ENCODE data around the gene BAZ1B. TPM values are rescaled to one million over a fixed set of nuclear protein-coding genes. Genes with fewer than 3 reads are reported as not detected.

Gene BAZ1B
- total RNA-seq, 1 experiment from 2014 or later = 107 TPM

DNA sequence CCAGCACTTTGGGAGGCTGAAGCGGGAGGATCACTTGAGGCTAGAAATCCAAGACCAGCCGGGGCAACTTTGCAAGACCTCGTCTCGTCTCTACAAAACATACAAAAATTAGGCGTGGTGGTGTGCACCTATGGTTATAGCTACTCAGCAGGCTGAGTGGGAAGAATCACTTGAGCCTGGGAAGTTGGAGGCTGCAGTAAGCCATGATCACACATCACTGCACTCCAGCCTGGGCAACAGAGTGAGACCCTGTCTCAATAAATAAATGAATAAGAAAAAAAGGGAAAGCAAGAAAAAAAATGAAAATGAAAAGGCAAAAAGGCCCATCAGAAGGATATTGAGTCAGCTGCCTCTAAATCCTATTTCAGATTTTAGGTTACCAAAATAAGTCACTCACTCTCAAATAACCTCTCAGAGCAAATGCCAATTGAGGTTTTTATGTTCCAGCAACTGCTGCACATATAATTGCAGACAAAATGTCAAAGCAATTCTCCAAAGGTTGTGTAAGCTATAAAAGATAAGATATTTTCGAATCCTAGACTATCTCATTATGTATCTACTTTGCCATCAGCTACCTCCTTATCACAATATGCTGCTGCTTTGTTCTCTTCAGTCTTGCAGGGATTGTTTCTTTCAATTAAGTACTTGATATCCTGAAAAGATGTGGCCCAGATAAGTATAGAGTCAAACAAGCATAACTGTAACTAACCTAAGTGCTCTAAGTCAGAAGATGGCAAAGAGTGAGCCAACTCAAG is 4.7 kb downstream of the BAZ1B start:
- CTCF ChIA-PET = no interaction called here

DNA sequence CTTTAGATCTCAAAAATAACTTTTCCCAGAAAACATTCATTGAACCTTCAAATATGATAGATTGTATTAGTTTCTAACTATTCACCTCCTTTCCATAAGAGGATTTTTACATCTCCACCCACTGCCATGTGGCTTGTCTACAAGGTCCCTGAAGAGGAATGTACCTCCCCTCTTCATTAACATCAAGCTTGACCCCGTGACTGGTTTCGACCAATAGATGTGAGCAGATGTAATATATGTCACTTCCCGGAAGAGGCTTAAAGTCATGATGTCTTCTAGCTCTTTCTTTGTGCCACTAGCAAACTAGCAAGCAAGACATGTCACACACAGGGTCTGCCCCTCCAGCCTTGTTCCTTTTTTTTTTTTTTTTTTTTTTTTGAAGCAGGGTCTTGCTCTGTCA is 6.9 kb downstream of the BAZ1B start:
- DNase-seq (ENCODE audit: low read depth, low spot score) = no peak
- H3K27ac ChIP-seq (ENCODE audit: low read length) = no peak overlapping the region
- H3K4me3 ChIP-seq (ENCODE audit: low read depth in 2 of 2, low read length in 2 of 2) = no peak overlapping the region
- H3K27me3 ChIP-seq (ENCODE audit: control insufficient read depth, insufficient read depth, low read length) = no peaks in the 10 kb centered on the region
- no peak for ATAC-seq
- in situ Hi-C loops (cut with HindIII; ENCODE audit: low pct_unique_long_range_greater_than_20kb, low sequenced_read_pairs) = no loop called here
- peaks cover 18% of the 10 kb centered on the region for H3K4me1 ChIP-seq (ENCODE audit: control insufficient read depth, insufficient read depth, low read length)
- H3K9me3 ChIP-seq (ENCODE audit: control insufficient read depth, insufficient read depth, low read depth, low read length) = no peaks in the 10 kb centered on the region
- TF ChIP-seq TCF7L2 (IDR thresholded peaks at IDR 0.05; ENCODE audit: low read depth, low read length) = no peak
- ChIA-PET POLR2A (no interaction called here), CTCF (interaction anchor here (0.6 kb wide), 1 partner anchor 220 kb away, joined by 7 read pairs; no protein-coding TSS in a partner anchor)
- peaks cover 7% of the 10 kb centered on the region for H3K36me3 ChIP-seq (ENCODE audit: control insufficient read depth, insufficient read depth, low read length)
- intact Hi-C loops (cut with micrococcal nuclease; ENCODE audit: unreplicated experiment) = no loop called here
- BruUV-seq (replicated peaks) = no TSS peak

More for the DNA sequence above, 4.7 kb downstream of the BAZ1B start:
- Histone ChIP-seq H3K9me3 (ENCODE audit: control insufficient read depth, insufficient read depth, low read depth, low read length) (no peaks in the 10 kb centered on the region), H3K27me3 (ENCODE audit: control insufficient read depth, insufficient read depth, low read length) (no peaks in the 10 kb centered on the region), H3K4me3 (ENCODE audit: low read depth in 2 of 2, low read length in 2 of 2) (no peak overlapping the region), H3K27ac (ENCODE audit: low read length) (no peak overlapping the region), H3K36me3 (ENCODE audit: control insufficient read depth, insufficient read depth, low read length) (peaks cover 12% of the 10 kb centered on the region), H3K4me1 (ENCODE audit: control insufficient read depth, insufficient read depth, low read length) (peaks cover 17% of the 10 kb centered on the region)
- intact Hi-C loops (cut with micrococcal nuclease; ENCODE audit: unreplicated experiment) (no loop called here), in situ Hi-C loops (cut with HindIII; ENCODE audit: low pct_unique_long_range_greater_than_20kb, low sequenced_read_pairs) (no loop called here)
- BruUV-seq (replicated peaks) = no TSS peak
- ATAC-seq (no peak), DNase-seq (ENCODE audit: low read depth, low spot score) (no peak)
- TF ChIP-seq, protein P1, sequence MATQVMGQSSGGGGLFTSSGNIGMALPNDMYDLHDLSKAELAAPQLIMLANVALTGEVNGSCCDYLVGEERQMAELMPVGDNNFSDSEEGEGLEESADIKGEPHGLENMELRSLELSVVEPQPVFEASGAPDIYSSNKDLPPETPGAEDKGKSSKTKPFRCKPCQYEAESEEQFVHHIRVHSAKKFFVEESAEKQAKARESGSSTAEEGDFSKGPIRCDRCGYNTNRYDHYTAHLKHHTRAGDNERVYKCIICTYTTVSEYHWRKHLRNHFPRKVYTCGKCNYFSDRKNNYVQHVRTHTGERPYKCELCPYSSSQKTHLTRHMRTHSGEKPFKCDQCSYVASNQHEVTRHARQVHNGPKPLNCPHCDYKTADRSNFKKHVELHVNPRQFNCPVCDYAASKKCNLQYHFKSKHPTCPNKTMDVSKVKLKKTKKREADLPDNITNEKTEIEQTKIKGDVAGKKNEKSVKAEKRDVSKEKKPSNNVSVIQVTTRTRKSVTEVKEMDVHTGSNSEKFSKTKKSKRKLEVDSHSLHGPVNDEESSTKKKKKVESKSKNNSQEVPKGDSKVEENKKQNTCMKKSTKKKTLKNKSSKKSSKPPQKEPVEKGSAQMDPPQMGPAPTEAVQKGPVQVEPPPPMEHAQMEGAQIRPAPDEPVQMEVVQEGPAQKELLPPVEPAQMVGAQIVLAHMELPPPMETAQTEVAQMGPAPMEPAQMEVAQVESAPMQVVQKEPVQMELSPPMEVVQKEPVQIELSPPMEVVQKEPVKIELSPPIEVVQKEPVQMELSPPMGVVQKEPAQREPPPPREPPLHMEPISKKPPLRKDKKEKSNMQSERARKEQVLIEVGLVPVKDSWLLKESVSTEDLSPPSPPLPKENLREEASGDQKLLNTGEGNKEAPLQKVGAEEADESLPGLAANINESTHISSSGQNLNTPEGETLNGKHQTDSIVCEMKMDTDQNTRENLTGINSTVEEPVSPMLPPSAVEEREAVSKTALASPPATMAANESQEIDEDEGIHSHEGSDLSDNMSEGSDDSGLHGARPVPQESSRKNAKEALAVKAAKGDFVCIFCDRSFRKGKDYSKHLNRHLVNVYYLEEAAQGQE (IDR thresholded peaks at IDR 0.05; ENCODE audit: insufficient read depth in 1 of 2, low read depth in 2 of 2, low read length in 1 of 2) = no peak
- TF ChIP-seq, protein P2, sequence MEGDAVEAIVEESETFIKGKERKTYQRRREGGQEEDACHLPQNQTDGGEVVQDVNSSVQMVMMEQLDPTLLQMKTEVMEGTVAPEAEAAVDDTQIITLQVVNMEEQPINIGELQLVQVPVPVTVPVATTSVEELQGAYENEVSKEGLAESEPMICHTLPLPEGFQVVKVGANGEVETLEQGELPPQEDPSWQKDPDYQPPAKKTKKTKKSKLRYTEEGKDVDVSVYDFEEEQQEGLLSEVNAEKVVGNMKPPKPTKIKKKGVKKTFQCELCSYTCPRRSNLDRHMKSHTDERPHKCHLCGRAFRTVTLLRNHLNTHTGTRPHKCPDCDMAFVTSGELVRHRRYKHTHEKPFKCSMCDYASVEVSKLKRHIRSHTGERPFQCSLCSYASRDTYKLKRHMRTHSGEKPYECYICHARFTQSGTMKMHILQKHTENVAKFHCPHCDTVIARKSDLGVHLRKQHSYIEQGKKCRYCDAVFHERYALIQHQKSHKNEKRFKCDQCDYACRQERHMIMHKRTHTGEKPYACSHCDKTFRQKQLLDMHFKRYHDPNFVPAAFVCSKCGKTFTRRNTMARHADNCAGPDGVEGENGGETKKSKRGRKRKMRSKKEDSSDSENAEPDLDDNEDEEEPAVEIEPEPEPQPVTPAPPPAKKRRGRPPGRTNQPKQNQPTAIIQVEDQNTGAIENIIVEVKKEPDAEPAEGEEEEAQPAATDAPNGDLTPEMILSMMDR (IDR thresholded peaks at IDR 0.05) = no peak
- TF ChIP-seq TCF7L2 (IDR thresholded peaks at IDR 0.05; ENCODE audit: low read depth, low read length) (no peak), POLR2AphosphoS5 (IDR thresholded peaks at IDR 0.05; ENCODE audit: low read depth, low read length) (no peak), SIN3A (IDR thresholded peaks at IDR 0.05; ENCODE audit: borderline replicate concordance, insufficient read depth, low read depth, low read length) (no peak)
- POLR2A ChIA-PET = interaction anchor here (0.5 to 0.6 kb wide), 3 partner anchors 10 to 448 kb away, joined by 3 to 4 read pairs (median 4); no protein-coding TSS in a partner anchor
